Neural cell (in vitro differentiated cells): ENCODE data around the gene GSG1L. TPM values are rescaled to one million over a fixed set of nuclear protein-coding genes. Genes with fewer than 3 reads are reported as not detected.

Experiments
- H2AFZ ChIP-seq: fragments of 200-600, 300-800 bp; sonication (generic), shearing (Covaris generic); 2 replicates; pipeline ENCODE4 v1.6.0; 2014; ENCODE audit warnings: low read depth, mild to moderate bottlenecking, antibody characterized with exemption, low read length, moderate library complexity
- H3F3A ChIP-seq: fragments of 200-600 bp; shearing (Covaris generic); 2 replicates; pipeline ENCODE4 v1.6.1; 2016; ENCODE audit warnings: mild to moderate bottlenecking, moderate library complexity, mixed read lengths, antibody characterized with exemption, low read length; ENCODE audit not compliant: insufficient read depth, poor library complexity, severe bottlenecking
- H3K27ac ChIP-seq: fragments of 200-600, 300-800 bp; sonication (generic), shearing (Covaris generic); 2 replicates; pipeline ENCODE4 v1.5.1; 2014; ENCODE audit warnings: mild to moderate bottlenecking, low read length, moderate library complexity
- H3K27me3 ChIP-seq: fragments of 300-800, 200-600 bp; sonication (generic), shearing (Covaris generic); 2 replicates; pipeline ENCODE4 v1.6.0; 2014; ENCODE audit warnings: mild to moderate bottlenecking, low read depth, low read length, moderate library complexity; ENCODE audit not compliant: insufficient read depth
- H3K36me3 ChIP-seq: fragments of 300-800, 200-600 bp; sonication (generic), shearing (Covaris generic); 2 replicates; pipeline ENCODE4 v1.5.1; 2014; ENCODE audit warnings: mild to moderate bottlenecking, antibody characterized with exemption, low read length, moderate library complexity; ENCODE audit not compliant: insufficient read depth
- H3K4me2 ChIP-seq: fragments of 300-800, 200-600 bp; sonication (generic), shearing (Covaris generic); 2 replicates; pipeline ENCODE4 v1.6.0; 2014; ENCODE audit warnings: mild to moderate bottlenecking, low read length
- H3K4me3 ChIP-seq: fragments of 300-800, 200-600 bp; sonication (generic), shearing (Covaris generic); 2 replicates; pipeline ENCODE4 v1.5.1; 2014; ENCODE audit warnings: mild to moderate bottlenecking, low read length, moderate library complexity
- H3K79me2 ChIP-seq: fragments of 200-600 bp; shearing (Covaris generic); replicated peaks from 2 replicates; pipeline ENCODE4 v1.6.0; 2014; ENCODE audit warnings: mild to moderate bottlenecking, low read length, moderate library complexity; ENCODE audit not compliant: insufficient read depth
- H3K9ac ChIP-seq: fragments of 300-800, 200-600 bp; sonication (generic), shearing (Covaris generic); 2 replicates; pipeline ENCODE4 v1.6.1; 2016; ENCODE audit warnings: mild to moderate bottlenecking, low read length, mixed read lengths
- H3K9me2 ChIP-seq: fragments of 200-600 bp; shearing (Covaris generic); 2 replicates; pipeline ENCODE4 v1.6.1; 2016; ENCODE audit warnings: mild to moderate bottlenecking, low read length, mixed read lengths; ENCODE audit not compliant: insufficient read depth
- H3K9me3 ChIP-seq: fragments of 200-600, 300-800 bp; sonication (generic), shearing (Covaris generic); 2 replicates; pipeline ENCODE4 v1.6.1; 2016; ENCODE audit warnings: mild to moderate bottlenecking, mixed run types, low read length, moderate library complexity, mixed read lengths
- H4K20me1 ChIP-seq: fragments of 200-600 bp; shearing (Covaris generic); 2 replicates; pipeline ENCODE4 v1.6.1; 2016; ENCODE audit warnings: mild to moderate bottlenecking, mixed run types; ENCODE audit not compliant: insufficient read depth
- CTCF ChIP-seq: fragments of 450-650 bp; IDR thresholded peaks from 2 replicates; pipeline ENCODE4 v1.5.1; 2014; ENCODE audit warnings: antibody characterized with exemption, mild to moderate bottlenecking, moderate library complexity; ENCODE audit not compliant: poor library complexity, severe bottlenecking
- EP300 ChIP-seq: fragments of 450-650 bp; conservative IDR thresholded peaks from 2 replicates; pipeline ENCODE4 v1.6.1; 2014; ENCODE audit warnings: antibody characterized with exemption, mild to moderate bottlenecking, moderate library complexity; ENCODE audit not compliant: poor library complexity, severe bottlenecking
- EZH2 ChIP-seq: fragments of 200-600, 300-800 bp; shearing (Covaris generic), sonication (generic); IDR thresholded peaks from 2 replicates; pipeline ENCODE4 v1.6.1; 2014; ENCODE audit warnings: antibody characterized with exemption, low read length, borderline replicate concordance, mild to moderate bottlenecking; ENCODE audit not compliant: insufficient read depth, poor library complexity, severe bottlenecking
- MXI1 ChIP-seq: fragments of 450-650 bp; conservative IDR thresholded peaks from 2 replicates; pipeline ENCODE4 v1.6.1; 2014; ENCODE audit warnings: antibody characterized with exemption, mild to moderate bottlenecking; ENCODE audit not compliant: poor library complexity, severe bottlenecking
- POLR2AphosphoS5 ChIP-seq: IDR thresholded peaks from 2 replicates; pipeline ENCODE4 v1.6.1; 2012
- RAD21 ChIP-seq: fragments of 450-650 bp; conservative IDR thresholded peaks from 2 replicates; pipeline ENCODE4 v1.6.1; 2014; ENCODE audit warnings: antibody characterized with exemption, mild to moderate bottlenecking, moderate library complexity
- REST ChIP-seq: IDR thresholded peaks from 2 replicates; pipeline ENCODE4 v1.6.1; 2012; ENCODE audit warnings: borderline replicate concordance
- SMC3 ChIP-seq: fragments of 450-650 bp; conservative IDR thresholded peaks from 2 replicates; pipeline ENCODE4 v1.6.1; 2014; ENCODE audit warnings: antibody characterized with exemption, mild to moderate bottlenecking, moderate library complexity; ENCODE audit not compliant: poor library complexity
- TAF1 ChIP-seq: IDR thresholded peaks from 2 replicates; pipeline ENCODE4 v1.6.1; 2012; ENCODE audit warnings: low read depth
- polyA plus RNA-seq: library from polyadenylated mRNA; depleted of rRNA; stranded (reverse); fragments of >200 nt; gene quantifications from 2 replicates; pipeline ENCODE4 v1.2.3, GENCODE V29; 2014

Gene GSG1L
- polyA plus RNA-seq, 1 donor from 2014 or later: 0.85 TPM

- Histone ChIP-seq H3K36me3 (no peaks in the 10 kb centered on the region), H4K20me1 (no peaks in the 10 kb centered on the region), H3K27me3 (no peaks in the 10 kb centered on the region), H2AFZ (no peak overlapping the region), H3K9ac (no peak overlapping the region), H3F3A (no peaks in the 10 kb centered on the region), H3K79me2 (no peaks in the 10 kb centered on the region), H3K27ac (no peak overlapping the region), H3K9me3 (no peaks in the 10 kb centered on the region), H3K9me2 (no peaks in the 10 kb centered on the region), H3K4me3 (no peak overlapping the region), H3K4me2 (no peak overlapping the region)
- no peak for TF ChIP-seq EZH2
- TF ChIP-seq TAF1: no peak
- TF ChIP-seq REST: no peak
- TF ChIP-seq RAD21: no peak
- TF ChIP-seq MXI1: no peak
- TF ChIP-seq EP300: no peak
- no peak for TF ChIP-seq POLR2AphosphoS5
- no peak for TF ChIP-seq SMC3
- TF ChIP-seq CTCF: no peak
Observed at GRCh38 chr16:27911486-27911885, 152.0 kb downstream of the GSG1L start.

- no peak overlapping the region for H3K27ac ChIP-seq
- H3K9me3 ChIP-seq: no peaks in the 10 kb centered on the region
- no peak overlapping the region for H3K4me2 ChIP-seq
- H3K4me3 ChIP-seq: no peak overlapping the region
- H2AFZ ChIP-seq: no peak overlapping the region
- no peaks in the 10 kb centered on the region for H3K9me2 ChIP-seq
- no peaks in the 10 kb centered on the region for H3K27me3 ChIP-seq
- no peak overlapping the region for H3K9ac ChIP-seq
- no peaks in the 10 kb centered on the region for H3F3A ChIP-seq
- no peaks in the 10 kb centered on the region for H3K79me2 ChIP-seq
- TF ChIP-seq RAD21 (no peak), SMC3 (no peak), REST (no peak), TAF1 (no peak), CTCF (no peak), EZH2 (no peak), MXI1 (no peak), POLR2AphosphoS5 (no peak), EP300 (no peak)
- no peaks in the 10 kb centered on the region for H3K36me3 ChIP-seq
- no peaks in the 10 kb centered on the region for H4K20me1 ChIP-seq
Observed at GRCh38 chr16:27907457-27907972, 156.0 kb downstream of the GSG1L start.
